ENCODE data around the gene LANCL3.

DNA sequence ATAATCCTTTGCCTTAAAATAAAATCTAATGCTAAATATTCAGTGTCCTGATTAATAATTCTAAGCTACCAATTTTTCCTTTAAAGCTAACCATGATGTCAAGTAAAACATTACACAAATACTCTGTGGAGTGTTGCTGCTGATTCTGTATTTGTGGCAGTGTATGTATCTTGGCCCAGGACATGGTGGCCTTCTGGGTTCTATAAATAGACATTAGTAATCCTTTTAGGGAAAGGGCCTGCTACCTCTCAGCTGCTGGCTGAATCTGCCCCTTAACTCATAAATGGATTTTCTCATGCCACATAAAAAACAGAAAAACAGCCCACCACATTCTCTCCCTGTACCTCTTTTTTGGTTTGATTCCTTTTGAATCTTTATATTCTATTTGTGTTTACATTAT, 113.0 kb downstream of the LANCL3 start:
- TF ChIP-seq, protein P1, sequence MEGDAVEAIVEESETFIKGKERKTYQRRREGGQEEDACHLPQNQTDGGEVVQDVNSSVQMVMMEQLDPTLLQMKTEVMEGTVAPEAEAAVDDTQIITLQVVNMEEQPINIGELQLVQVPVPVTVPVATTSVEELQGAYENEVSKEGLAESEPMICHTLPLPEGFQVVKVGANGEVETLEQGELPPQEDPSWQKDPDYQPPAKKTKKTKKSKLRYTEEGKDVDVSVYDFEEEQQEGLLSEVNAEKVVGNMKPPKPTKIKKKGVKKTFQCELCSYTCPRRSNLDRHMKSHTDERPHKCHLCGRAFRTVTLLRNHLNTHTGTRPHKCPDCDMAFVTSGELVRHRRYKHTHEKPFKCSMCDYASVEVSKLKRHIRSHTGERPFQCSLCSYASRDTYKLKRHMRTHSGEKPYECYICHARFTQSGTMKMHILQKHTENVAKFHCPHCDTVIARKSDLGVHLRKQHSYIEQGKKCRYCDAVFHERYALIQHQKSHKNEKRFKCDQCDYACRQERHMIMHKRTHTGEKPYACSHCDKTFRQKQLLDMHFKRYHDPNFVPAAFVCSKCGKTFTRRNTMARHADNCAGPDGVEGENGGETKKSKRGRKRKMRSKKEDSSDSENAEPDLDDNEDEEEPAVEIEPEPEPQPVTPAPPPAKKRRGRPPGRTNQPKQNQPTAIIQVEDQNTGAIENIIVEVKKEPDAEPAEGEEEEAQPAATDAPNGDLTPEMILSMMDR (IDR thresholded peaks at IDR 0.05), result no peak
- TF ChIP-seq POLR2A (IDR thresholded peaks at IDR 0.05), result no peak
- TF ChIP-seq EP300 (IDR thresholded peaks at IDR 0.05), result no peak
- no peak for TF ChIP-seq POLR2AphosphoS5 (IDR thresholded peaks at IDR 0.05)

Data from stomach (tissue), 4 donors.